ENCODE results near the gene CIAO3. TPM values are rescaled to one million over a fixed set of nuclear protein-coding genes. Genes with fewer than 3 reads are reported as not detected.

The CIAO3 gene
- total RNA-seq, 1 experiment from 2014 or later: 21.9 TPM

DNA sequence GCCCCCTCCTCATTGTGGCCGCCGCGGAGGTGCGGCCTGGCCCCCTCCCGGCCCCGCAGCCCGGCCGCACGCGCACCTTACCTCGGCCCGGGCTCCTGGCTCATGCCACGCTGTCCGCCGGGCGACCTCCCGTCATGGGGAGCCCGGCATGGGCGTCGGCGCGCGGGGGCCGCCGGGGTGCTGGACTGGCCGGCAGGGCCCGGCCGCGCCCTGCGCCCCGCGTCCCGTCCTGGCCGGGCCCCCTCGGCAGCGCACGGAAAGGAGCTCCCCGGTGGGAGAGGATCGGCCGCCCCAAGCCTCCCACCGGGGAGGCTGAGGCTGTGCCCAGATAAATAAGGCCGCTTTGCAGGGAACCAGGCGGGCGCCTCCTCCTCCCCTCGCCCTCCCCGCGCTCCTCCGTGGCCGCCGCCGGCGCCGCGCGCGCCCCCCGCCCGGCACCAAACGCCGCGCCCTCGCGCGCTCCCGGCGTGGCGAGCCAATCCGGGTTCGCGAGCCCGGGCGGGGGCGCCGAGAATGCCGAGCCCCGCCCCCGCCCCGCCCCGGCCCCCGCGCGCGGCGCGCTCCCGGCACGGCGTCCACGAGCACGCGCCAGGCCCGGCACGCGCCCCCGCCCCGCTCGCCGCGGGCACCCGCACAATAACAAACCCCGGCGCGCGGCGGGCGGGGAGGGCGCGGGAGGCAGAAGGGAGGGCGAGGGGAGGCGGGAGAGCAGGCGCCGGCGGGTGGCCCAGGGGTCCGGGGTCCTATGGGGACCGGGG, 35.2 kb downstream of the CIAO3 start, which contains the start of gene FBXL16:
FBXL16 (minus strand) TSS at position 371 of the 758 bp plus-strand sequence. CDS start 8,396 bp downstream, outside the sequence.
- Histone ChIP-seq H3K79me1 (ENCODE audit: insufficient read depth, low read depth, low read length, poor library complexity, severe bottlenecking) (no peaks in the 10 kb centered on the region), H3T11ph (ENCODE audit: low read length) (no peak within 1 kb of the TSS), H3K9ac (ENCODE audit: extremely low read depth, insufficient read length, low read length) (no peak within 1 kb of the TSS), H3K4me2 (ENCODE audit: insufficient read depth, insufficient read length, low read length) (peak within 1 kb of the TSS; percentile 49), H2BK120ac (ENCODE audit: low read depth, low read length, poor library complexity, severe bottlenecking) (no peak within 1 kb of the TSS), H2AK5ac (ENCODE audit: insufficient read length, low read length) (no peak within 1 kb of the TSS), H4K20me1 (ENCODE audit: control insufficient read depth, insufficient read depth, insufficient read length) (no peaks in the 10 kb centered on the region), H3K4me1 (ENCODE audit: insufficient read depth, low read length) (no peaks in the 10 kb centered on the region), H3K4ac (ENCODE audit: low read depth, low read length) (no peak within 1 kb of the TSS), H3K23ac (ENCODE audit: insufficient read length, low read depth, low read length) (no peak within 1 kb of the TSS), H3K23me2 (ENCODE audit: insufficient read length, low read depth, low read length, poor library complexity, severe bottlenecking) (peaks cover 4% of the 10 kb centered on the region), H3K79me2 (ENCODE audit: insufficient read depth, low read length) (no peaks in the 10 kb centered on the region), H3K18ac (ENCODE audit: insufficient read length, low read depth, low read length) (no peak within 1 kb of the TSS), H3K9me3 (ENCODE audit: control insufficient read depth, low read depth, low read length) (no peaks in the 10 kb centered on the region), H2BK15ac (ENCODE audit: low read depth, low read length) (no peak within 1 kb of the TSS), H4K5ac (ENCODE audit: insufficient read length, low read depth, low read length) (no peak within 1 kb of the TSS), H4K8ac (replicated peaks; ENCODE audit: insufficient read length, low read depth, low read length) (no peak within 1 kb of the TSS), H3K27ac (ENCODE audit: insufficient read length, low read depth, low read length) (no peak within 1 kb of the TSS), H2BK20ac (ENCODE audit: low read depth, low read length, poor library complexity, severe bottlenecking) (no peak within 1 kb of the TSS), H3K27me3 (ENCODE audit: insufficient read depth, low read length) (peaks cover 52% of the 10 kb centered on the region; the same call in 1 of the 2 replicates), H3K14ac (ENCODE audit: insufficient read depth, low read length) (no peak within 1 kb of the TSS; the same call in 1 of the 2 replicates), H3K56ac (ENCODE audit: insufficient read length, low read depth, low read length) (no peak within 1 kb of the TSS), H2AFZ (ENCODE audit: low read length) (no peak within 1 kb of the TSS), H4K91ac (ENCODE audit: insufficient read length, low read depth, low read length) (no peak within 1 kb of the TSS), H2BK5ac (ENCODE audit: insufficient read length, low read length) (no peak within 1 kb of the TSS), H2BK12ac (ENCODE audit: insufficient read length, low read depth, low read length) (no peak within 1 kb of the TSS)
- H3K27me3 Mint-ChIP-seq (ENCODE audit: low read depth): peaks cover 90% of the 10 kb centered on the region
- H3K9me3 Mint-ChIP-seq: peaks cover 0 to 2% of the 10 kb centered on the region in 2 experiments; a peak in 1 of 5 replicates
- TF ChIP-seq, protein P1, sequence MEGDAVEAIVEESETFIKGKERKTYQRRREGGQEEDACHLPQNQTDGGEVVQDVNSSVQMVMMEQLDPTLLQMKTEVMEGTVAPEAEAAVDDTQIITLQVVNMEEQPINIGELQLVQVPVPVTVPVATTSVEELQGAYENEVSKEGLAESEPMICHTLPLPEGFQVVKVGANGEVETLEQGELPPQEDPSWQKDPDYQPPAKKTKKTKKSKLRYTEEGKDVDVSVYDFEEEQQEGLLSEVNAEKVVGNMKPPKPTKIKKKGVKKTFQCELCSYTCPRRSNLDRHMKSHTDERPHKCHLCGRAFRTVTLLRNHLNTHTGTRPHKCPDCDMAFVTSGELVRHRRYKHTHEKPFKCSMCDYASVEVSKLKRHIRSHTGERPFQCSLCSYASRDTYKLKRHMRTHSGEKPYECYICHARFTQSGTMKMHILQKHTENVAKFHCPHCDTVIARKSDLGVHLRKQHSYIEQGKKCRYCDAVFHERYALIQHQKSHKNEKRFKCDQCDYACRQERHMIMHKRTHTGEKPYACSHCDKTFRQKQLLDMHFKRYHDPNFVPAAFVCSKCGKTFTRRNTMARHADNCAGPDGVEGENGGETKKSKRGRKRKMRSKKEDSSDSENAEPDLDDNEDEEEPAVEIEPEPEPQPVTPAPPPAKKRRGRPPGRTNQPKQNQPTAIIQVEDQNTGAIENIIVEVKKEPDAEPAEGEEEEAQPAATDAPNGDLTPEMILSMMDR (conservative IDR thresholded peaks at IDR 0.05): no peak
- peaks cover 0 to 3% (median 0%) of the 10 kb centered on the region in 3 experiments; a peak in 2 of 7 replicates for H3K36me3 Mint-ChIP-seq (ENCODE audit: insufficient read depth in 1 of 3, low read depth in 3 of 3)
- no CpG with 5 or more reads among the region's 115 CpGs for WGBS (ENCODE audit: extremely low coverage, insufficient read length, low lambda C conversion rate)
- H3K27ac Mint-ChIP-seq: no peak within 1 kb of the TSS
- DNase-seq: no peak
- peak within 1 kb of the TSS; percentile 50 to 79 for H3K4me3 Mint-ChIP-seq
- peaks cover 0 to 9% of the 10 kb centered on the region in 2 experiments; a peak in 1 of 4 replicates for H3K4me1 Mint-ChIP-seq

Measured in H9 (cell line).